ENCODE measurements around the gene EXOSC7. TPM values are rescaled to one million over a fixed set of nuclear protein-coding genes. Genes with fewer than 3 reads are reported as not detected.

The EXOSC7 gene
- total and polyA plus RNA-seq, 9 of the 15 experiments (the other 6 are each of a cell fraction or from before 2014, with no cell fraction given), result 88.5 to 237 (median 112) TPM

DNA sequence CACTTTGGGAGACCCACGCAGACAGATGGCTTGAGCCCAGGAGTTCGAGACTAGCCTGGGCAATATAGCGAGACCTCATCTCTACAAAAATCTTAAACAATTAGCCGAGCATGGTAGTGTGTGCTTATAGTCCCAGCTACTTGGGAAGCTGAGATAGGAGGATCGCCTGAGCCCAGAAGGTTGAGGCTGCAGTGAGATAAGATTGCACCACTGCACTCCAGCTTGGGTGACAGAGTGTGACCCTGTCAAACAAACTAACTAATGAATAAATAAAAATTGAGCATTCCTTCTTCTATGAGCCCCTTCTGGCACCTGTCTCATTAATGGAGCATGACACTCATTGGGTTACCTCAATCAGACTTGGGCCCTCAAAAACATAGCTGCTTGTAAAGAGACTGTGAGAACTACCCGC lies 7.6 kb upstream of the EXOSC7 start (continued):
- TF ChIP-seq, protein P1, sequence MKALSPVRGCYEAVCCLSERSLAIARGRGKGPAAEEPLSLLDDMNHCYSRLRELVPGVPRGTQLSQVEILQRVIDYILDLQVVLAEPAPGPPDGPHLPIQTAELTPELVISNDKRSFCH (CRISPR knock-in tag; IDR thresholded peaks at IDR 0.05), result no peak
- TF ChIP-seq, protein P1 (tag; IDR thresholded peaks at IDR 0.05), result no peak
- no peak for TF ChIP-seq GTF2F1 (IDR thresholded peaks at IDR 0.05; ENCODE audit: low read depth, low read length)
- no peak for TF ChIP-seq RFX1 (IDR thresholded peaks at IDR 0.05)
- TF ChIP-seq RUNX1 (IDR thresholded peaks at IDR 0.05; ENCODE audit: low read depth), result 0 out of 2 replicates have a peak, but pooled peaks have one; percentile 70
- no peak for TF ChIP-seq ZKSCAN8 (CRISPR knock-in tag; IDR thresholded peaks at IDR 0.05)
- TF ChIP-seq CEBPG (CRISPR knock-in tag; IDR thresholded peaks at IDR 0.05), result 0 out of 2 replicates have a peak, but pooled peaks have one; percentile 43
- TF ChIP-seq CEBPG (tag; conservative IDR thresholded peaks at IDR 0.05 in 1 of 2, IDR thresholded peaks at IDR 0.05 in 1 of 2), result no peak
- TF ChIP-seq, protein P2, sequence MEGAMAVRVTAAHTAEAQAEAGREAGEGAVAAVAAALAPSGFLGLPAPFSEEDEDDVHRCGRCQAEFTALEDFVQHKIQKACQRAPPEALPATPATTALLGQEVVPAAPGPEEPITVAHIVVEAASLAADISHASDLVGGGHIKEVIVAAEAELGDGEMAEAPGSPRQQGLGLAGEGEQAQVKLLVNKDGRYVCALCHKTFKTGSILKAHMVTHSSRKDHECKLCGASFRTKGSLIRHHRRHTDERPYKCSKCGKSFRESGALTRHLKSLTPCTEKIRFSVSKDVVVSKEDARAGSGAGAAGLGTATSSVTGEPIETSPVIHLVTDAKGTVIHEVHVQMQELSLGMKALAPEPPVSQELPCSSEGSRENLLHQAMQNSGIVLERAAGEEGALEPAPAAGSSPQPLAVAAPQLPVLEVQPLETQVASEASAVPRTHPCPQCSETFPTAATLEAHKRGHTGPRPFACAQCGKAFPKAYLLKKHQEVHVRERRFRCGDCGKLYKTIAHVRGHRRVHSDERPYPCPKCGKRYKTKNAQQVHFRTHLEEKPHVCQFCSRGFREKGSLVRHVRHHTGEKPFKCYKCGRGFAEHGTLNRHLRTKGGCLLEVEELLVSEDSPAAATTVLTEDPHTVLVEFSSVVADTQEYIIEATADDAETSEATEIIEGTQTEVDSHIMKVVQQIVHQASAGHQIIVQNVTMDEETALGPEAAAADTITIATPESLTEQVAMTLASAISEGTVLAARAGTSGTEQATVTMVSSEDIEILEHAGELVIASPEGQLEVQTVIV (CRISPR knock-in tag; IDR thresholded peaks at IDR 0.05; ENCODE audit: borderline replicate concordance), result no peak
- no peak for TF ChIP-seq CHD4 (IDR thresholded peaks at IDR 0.05; ENCODE audit: insufficient read depth, insufficient replicate concordance, low read depth, low read length, poor library complexity, severe bottlenecking)
- no peak for TF ChIP-seq ZNF134 (CRISPR knock-in tag; conservative IDR thresholded peaks at IDR 0.05)
- TF ChIP-seq NUFIP1 (IDR thresholded peaks at IDR 0.05; ENCODE audit: partially characterized antibody), result no peak
- peak in 1 of 2 experiments; percentile 73; a peak in 1 of 4 replicates for TF ChIP-seq NONO (IDR thresholded peaks at IDR 0.05; ENCODE audit: low read depth in 2 of 2, low read length in 1 of 2)
- TF ChIP-seq ZNF511 (CRISPR knock-in tag; IDR thresholded peaks at IDR 0.05), result no peak
- no peak for TF ChIP-seq BMI1 (IDR thresholded peaks at IDR 0.05; ENCODE audit: low read length)
- TF ChIP-seq, protein P3, sequence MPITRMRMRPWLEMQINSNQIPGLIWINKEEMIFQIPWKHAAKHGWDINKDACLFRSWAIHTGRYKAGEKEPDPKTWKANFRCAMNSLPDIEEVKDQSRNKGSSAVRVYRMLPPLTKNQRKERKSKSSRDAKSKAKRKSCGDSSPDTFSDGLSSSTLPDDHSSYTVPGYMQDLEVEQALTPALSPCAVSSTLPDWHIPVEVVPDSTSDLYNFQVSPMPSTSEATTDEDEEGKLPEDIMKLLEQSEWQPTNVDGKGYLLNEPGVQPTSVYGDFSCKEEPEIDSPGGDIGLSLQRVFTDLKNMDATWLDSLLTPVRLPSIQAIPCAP (CRISPR knock-in tag; IDR thresholded peaks at IDR 0.05; ENCODE audit: borderline replicate concordance), result no peak
- peak; percentile 71 for TF ChIP-seq CXXC5 (CRISPR knock-in tag; IDR thresholded peaks at IDR 0.05)
- no peak for TF ChIP-seq FIP1L1 (IDR thresholded peaks at IDR 0.05; ENCODE audit: low read depth, low read length, poor library complexity, severe bottlenecking)
- TF ChIP-seq U2AF2 (optimal IDR thresholded peaks at IDR 0.05; ENCODE audit: low read depth, low read length), result no peak
- no peak for TF ChIP-seq ZC3H11A (IDR thresholded peaks at IDR 0.05; ENCODE audit: low read depth, low read length)
- TF ChIP-seq SREBF1 (IDR thresholded peaks at IDR 0.05; ENCODE audit: borderline replicate concordance, low read depth, low read length), result no peak
- peak; percentile 97 for TF ChIP-seq POLR2AphosphoS5 (IDR thresholded peaks at IDR 0.05; ENCODE audit: control insufficient read depth, insufficient read depth, low read depth, low read length)

Measured in K562 (cell line).